SK-N-SH treated with all-trans-retinoic acid at 6 μM for 48 hours (cell line): ENCODE measurements around the gene STAC3.

Source experiments
- ATAC-seq: fragments of 200-7000 bp; cut with Tn5 transposase; 3 replicates; pipeline ENCODE4 v1.9.1; 2020; ENCODE audit warnings: mild to moderate bottlenecking, moderate library complexity
- ARNTL ChIP-seq: fragments of 450-650 bp; formaldehyde crosslinking; IDR thresholded peaks from 2 replicates; pipeline ENCODE4 v1.5.0; 2020; ENCODE audit warnings: low read depth, mild to moderate bottlenecking, moderate library complexity, borderline replicate concordance
- BACH2 ChIP-seq: fragments of 250-450 bp; sonication (Bioruptor Pico); IDR thresholded peaks from 2 replicates; pipeline ENCODE4 v1.9.0; 2021; ENCODE audit warnings: mild to moderate bottlenecking, borderline replicate concordance
- CSDC2 ChIP-seq: fragments of 250-450 bp; sonication (Bioruptor Pico); IDR thresholded peaks from 2 replicates; pipeline ENCODE4 v1.5.0; 2020; ENCODE audit warnings: mild to moderate bottlenecking, moderate library complexity
- ESRRG ChIP-seq: fragments of 250-450 bp; sonication (Bioruptor Pico); IDR thresholded peaks from 2 replicates; pipeline ENCODE4 v1.6.1; 2021; ENCODE audit warnings: mild to moderate bottlenecking
- GLIS3 ChIP-seq: fragments of 250-450 bp; sonication (Bioruptor Pico); IDR thresholded peaks from 2 replicates; pipeline ENCODE4 v1.5.0; 2020; ENCODE audit warnings: mild to moderate bottlenecking, moderate library complexity
- ISL1 ChIP-seq: fragments of 250-450 bp; sonication (Bioruptor Pico); IDR thresholded peaks from 2 replicates; pipeline ENCODE4 v2.1.2; 2022; ENCODE audit warnings: mild to moderate bottlenecking, moderate library complexity
- OSR1 ChIP-seq: fragments of 250-450 bp; sonication (Bioruptor Pico); IDR thresholded peaks from 2 replicates; pipeline ENCODE4 v1.8.0; 2022; ENCODE audit warnings: moderate library complexity, mild to moderate bottlenecking, inconsistent platforms
- PPARA ChIP-seq: fragments of 250-450 bp; sonication (Bioruptor Pico); IDR thresholded peaks from 2 replicates; pipeline ENCODE4 v1.5.0; 2020; ENCODE audit warnings: mild to moderate bottlenecking, borderline replicate concordance
- RARB ChIP-seq: fragments of 250-450 bp; sonication (Bioruptor Pico); IDR thresholded peaks from 2 replicates; pipeline ENCODE4 v1.8.0; 2021; ENCODE audit warnings: mild to moderate bottlenecking, moderate library complexity
- TOX ChIP-seq: fragments of 250-450 bp; sonication (Bioruptor Pico); IDR thresholded peaks from 2 replicates; pipeline ENCODE4 v1.8.0; 2021; ENCODE audit warnings: mild to moderate bottlenecking, moderate library complexity, borderline replicate concordance
- ZC3H10 ChIP-seq: fragments of 250-450 bp; sonication (Bioruptor Pico); IDR thresholded peaks from 2 replicates; pipeline ENCODE4 v1.5.1; 2021; ENCODE audit warnings: mild to moderate bottlenecking, moderate library complexity
- ZFP3 ChIP-seq: fragments of 250-450 bp; sonication (Bioruptor Pico); IDR thresholded peaks from 2 replicates; pipeline ENCODE4 v1.5.0; 2020; ENCODE audit warnings: mild to moderate bottlenecking, moderate library complexity
- ZNF565 ChIP-seq: fragments of 450-650 bp; formaldehyde crosslinking; conservative IDR thresholded peaks from 2 replicates; pipeline ENCODE4 v1.5.0; 2020; ENCODE audit warnings: low read depth, mild to moderate bottlenecking, moderate library complexity
- ZNF8 ChIP-seq: fragments of 450-650 bp; formaldehyde crosslinking; IDR thresholded peaks from 2 replicates; pipeline ENCODE4 v1.5.0; 2020; ENCODE audit warnings: mild to moderate bottlenecking, moderate library complexity
- TF ChIP-seq, protein P1 (sequence below): fragments of 250-450 bp; sonication (Bioruptor Pico); IDR thresholded peaks from 2 replicates; pipeline ENCODE4 v1.8.0; 2021; ENCODE audit warnings: low read depth, mild to moderate bottlenecking, moderate library complexity, borderline replicate concordance
- TF ChIP-seq, protein P2 (sequence below): fragments of 250-450 bp; sonication (Bioruptor Pico); IDR thresholded peaks from 2 replicates; pipeline ENCODE4 v1.5.1; 2020; ENCODE audit warnings: low read depth, mild to moderate bottlenecking, moderate library complexity
- TF ChIP-seq, protein P3 (sequence below): fragments of 250-450 bp; sonication (Bioruptor Pico); IDR thresholded peaks from 2 replicates; pipeline ENCODE4 v1.5.1; 2021; ENCODE audit warnings: mild to moderate bottlenecking, moderate library complexity
- TF ChIP-seq, protein P4 (sequence below): fragments of 250-450 bp; sonication (Bioruptor Pico); IDR thresholded peaks from 2 replicates; pipeline ENCODE4 v1.5.0; 2020; ENCODE audit warnings: mild to moderate bottlenecking, moderate library complexity

The STAC3 gene

DNA sequence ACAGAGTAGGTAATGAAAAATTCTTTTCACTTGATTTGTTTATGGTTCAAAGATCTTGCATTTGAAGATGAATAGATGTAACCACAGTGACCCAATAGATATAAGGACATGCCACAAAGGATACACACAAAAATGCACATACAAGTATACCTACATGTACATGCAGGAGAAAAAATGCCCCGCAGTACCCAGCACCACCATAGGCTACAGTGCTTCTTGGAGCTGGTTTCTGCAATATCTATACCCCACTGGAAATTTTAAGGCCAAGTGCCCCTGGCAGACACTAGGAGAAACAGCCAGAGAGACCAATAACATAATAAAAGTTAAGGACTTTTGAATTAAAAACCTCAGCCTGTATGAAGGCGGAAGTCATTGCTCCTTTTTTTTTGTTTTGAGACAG lies 12.1 kb upstream of the STAC3 start:
- ATAC-seq = no peak

DNA sequence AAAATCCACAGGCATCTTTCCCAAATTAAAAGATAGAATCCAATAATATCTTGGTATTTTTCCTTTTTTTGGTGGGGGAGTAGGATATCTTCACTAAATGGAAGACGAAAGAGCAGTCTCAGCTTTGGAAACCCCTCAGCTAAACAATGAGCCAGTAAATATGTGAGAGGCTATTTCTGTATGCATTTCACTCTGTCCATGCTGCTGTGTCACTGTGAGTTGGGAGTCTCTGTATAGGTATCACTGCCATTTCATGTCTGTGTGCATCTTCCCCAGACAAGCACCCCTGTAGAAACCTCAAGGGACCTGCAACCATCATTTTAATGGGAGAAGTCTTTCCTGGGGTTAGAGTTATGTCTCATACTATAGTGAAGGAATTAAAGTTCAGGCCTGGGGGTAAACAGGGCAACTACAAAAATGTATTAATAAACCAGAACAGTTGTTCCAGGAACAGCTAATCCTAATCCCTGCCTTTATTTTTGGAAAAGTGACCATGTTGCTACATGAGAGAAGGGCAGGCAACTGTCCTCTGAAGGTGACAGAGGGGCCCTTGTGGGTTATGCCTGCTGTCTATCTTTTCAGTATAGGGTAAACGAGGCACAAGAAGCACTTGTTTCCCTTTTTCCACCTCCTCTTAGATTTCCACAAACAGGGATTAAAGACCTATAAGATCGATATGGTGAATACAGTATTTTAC lies 11.3 kb upstream of the STAC3 start:
- TF ChIP-seq TOX (CRISPR knock-in tag) (no peak), ESRRG (CRISPR knock-in tag) (no peak), PPARA (CRISPR knock-in tag) (no peak), OSR1 (CRISPR knock-in tag) (no peak), ISL1 (CRISPR knock-in tag) (no peak)
- TF ChIP-seq, protein P1, sequence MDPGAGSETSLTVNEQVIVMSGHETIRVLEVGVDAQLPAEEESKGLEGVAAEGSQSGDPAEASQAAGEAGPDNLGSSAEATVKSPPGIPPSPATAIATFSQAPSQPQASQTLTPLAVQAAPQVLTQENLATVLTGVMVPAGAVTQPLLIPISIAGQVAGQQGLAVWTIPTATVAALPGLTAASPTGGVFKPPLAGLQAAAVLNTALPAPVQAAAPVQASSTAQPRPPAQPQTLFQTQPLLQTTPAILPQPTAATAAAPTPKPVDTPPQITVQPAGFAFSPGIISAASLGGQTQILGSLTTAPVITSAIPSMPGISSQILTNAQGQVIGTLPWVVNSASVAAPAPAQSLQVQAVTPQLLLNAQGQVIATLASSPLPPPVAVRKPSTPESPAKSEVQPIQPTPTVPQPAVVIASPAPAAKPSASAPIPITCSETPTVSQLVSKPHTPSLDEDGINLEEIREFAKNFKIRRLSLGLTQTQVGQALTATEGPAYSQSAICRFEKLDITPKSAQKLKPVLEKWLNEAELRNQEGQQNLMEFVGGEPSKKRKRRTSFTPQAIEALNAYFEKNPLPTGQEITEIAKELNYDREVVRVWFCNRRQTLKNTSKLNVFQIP (CRISPR knock-in tag) = no peak
- TF ChIP-seq, protein P2, sequence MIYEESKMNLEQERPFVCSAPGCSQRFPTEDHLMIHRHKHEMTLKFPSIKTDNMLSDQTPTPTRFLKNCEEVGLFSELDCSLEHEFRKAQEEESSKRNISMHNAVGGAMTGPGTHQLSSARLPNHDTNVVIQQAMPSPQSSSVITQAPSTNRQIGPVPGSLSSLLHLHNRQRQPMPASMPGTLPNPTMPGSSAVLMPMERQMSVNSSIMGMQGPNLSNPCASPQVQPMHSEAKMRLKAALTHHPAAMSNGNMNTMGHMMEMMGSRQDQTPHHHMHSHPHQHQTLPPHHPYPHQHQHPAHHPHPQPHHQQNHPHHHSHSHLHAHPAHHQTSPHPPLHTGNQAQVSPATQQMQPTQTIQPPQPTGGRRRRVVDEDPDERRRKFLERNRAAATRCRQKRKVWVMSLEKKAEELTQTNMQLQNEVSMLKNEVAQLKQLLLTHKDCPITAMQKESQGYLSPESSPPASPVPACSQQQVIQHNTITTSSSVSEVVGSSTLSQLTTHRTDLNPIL (CRISPR knock-in tag) = no peak
- ATAC-seq = no peak

More for the DNA sequence above, 12.1 kb upstream of the STAC3 start:
- TF ChIP-seq ESRRG (CRISPR knock-in tag) = no peak
- TF ChIP-seq ZC3H10 (CRISPR knock-in tag) = no peak
- TF ChIP-seq ZFP3 (CRISPR knock-in tag) = no peak
- no peak for TF ChIP-seq GLIS3 (CRISPR knock-in tag)

DNA sequence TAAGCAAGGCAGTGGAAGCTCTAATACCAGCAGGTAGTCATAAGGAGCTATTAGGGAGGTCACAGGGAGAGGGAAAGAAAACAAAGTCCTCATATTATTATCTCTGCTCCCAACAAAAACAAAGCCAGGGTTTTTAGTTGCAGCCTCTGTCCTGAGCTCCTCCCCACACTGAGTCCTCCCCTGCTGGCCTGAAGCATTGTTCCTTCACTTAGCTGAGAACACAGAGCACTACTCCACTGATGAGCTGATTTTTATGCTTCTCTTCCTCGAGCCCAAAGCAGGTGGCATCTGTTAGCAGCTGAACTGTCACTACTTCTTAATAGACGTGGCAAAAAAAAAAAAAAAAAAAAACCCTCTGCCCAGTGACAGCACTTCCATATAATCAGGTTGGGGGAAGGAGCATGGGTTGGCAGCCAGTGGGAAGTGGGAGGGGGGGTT lies 10.5 kb upstream of the STAC3 start:
- TF ChIP-seq ARNTL (CRISPR knock-in tag) (no peak), ZNF565 (CRISPR knock-in tag) (no peak), RARB (CRISPR knock-in tag) (no peak), ISL1 (CRISPR knock-in tag) (no peak), CSDC2 (CRISPR knock-in tag) (no peak), BACH2 (no peak), ESRRG (CRISPR knock-in tag) (no peak), ZC3H10 (CRISPR knock-in tag) (no peak), GLIS3 (CRISPR knock-in tag) (no peak), ZFP3 (CRISPR knock-in tag) (no peak), PPARA (CRISPR knock-in tag) (no peak), ZNF8 (no peak), TOX (CRISPR knock-in tag) (no peak)
- TF ChIP-seq, protein P2 (CRISPR knock-in tag) = no peak
- TF ChIP-seq, protein P3, sequence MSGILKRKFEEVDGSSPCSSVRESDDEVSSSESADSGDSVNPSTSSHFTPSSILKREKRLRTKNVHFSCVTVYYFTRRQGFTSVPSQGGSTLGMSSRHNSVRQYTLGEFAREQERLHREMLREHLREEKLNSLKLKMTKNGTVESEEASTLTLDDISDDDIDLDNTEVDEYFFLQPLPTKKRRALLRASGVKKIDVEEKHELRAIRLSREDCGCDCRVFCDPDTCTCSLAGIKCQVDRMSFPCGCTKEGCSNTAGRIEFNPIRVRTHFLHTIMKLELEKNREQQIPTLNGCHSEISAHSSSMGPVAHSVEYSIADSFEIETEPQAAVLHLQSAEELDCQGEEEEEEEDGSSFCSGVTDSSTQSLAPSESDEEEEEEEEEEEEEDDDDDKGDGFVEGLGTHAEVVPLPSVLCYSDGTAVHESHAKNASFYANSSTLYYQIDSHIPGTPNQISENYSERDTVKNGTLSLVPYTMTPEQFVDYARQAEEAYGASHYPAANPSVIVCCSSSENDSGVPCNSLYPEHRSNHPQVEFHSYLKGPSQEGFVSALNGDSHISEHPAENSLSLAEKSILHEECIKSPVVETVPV (CRISPR knock-in tag) = no peak
- TF ChIP-seq, protein P1 (CRISPR knock-in tag) = no peak
- TF ChIP-seq, protein P4, sequence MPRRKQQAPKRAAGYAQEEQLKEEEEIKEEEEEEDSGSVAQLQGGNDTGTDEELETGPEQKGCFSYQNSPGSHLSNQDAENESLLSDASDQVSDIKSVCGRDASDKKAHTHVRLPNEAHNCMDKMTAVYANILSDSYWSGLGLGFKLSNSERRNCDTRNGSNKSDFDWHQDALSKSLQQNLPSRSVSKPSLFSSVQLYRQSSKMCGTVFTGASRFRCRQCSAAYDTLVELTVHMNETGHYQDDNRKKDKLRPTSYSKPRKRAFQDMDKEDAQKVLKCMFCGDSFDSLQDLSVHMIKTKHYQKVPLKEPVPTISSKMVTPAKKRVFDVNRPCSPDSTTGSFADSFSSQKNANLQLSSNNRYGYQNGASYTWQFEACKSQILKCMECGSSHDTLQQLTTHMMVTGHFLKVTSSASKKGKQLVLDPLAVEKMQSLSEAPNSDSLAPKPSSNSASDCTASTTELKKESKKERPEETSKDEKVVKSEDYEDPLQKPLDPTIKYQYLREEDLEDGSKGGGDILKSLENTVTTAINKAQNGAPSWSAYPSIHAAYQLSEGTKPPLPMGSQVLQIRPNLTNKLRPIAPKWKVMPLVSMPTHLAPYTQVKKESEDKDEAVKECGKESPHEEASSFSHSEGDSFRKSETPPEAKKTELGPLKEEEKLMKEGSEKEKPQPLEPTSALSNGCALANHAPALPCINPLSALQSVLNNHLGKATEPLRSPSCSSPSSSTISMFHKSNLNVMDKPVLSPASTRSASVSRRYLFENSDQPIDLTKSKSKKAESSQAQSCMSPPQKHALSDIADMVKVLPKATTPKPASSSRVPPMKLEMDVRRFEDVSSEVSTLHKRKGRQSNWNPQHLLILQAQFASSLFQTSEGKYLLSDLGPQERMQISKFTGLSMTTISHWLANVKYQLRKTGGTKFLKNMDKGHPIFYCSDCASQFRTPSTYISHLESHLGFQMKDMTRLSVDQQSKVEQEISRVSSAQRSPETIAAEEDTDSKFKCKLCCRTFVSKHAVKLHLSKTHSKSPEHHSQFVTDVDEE (CRISPR knock-in tag) = no peak
- TF ChIP-seq, all 23 proteins: peak for 0
- no peak for ATAC-seq
